Measurements from ENCODE around the gene AGBL3. TPM values are rescaled to one million over a fixed set of nuclear protein-coding genes. Genes with fewer than 3 reads are reported as not detected.

AGBL3 gene
- total RNA-seq, 1 donor from 2014 or later = 8.8 TPM

GRCh38 chr7:135083005-135083404 lies 96.7 kb downstream of the AGBL3 start:
- no peak overlapping the region for H3K27ac Mint-ChIP-seq

GRCh38 chr7:135088566-135088965 lies 102.3 kb downstream of the AGBL3 start:
- no peak overlapping the region for H3K27ac Mint-ChIP-seq
- H3K27me3 Mint-ChIP-seq = no peaks in the 10 kb centered on the region
- no peak for TF ChIP-seq CTCF (IDR thresholded peaks at IDR 0.05; ENCODE audit: unreplicated experiment)
- peaks cover 6% of the 10 kb centered on the region for H3K36me3 Mint-ChIP-seq (ENCODE audit: insufficient read depth)
- H3K9me3 Mint-ChIP-seq (ENCODE audit: low read depth) = peaks cover 29% of the 10 kb centered on the region
- DNase-seq (ENCODE audit: low spot score, unreplicated experiment) = no peak
- H3K4me1 Mint-ChIP-seq (ENCODE audit: low read depth) = no peaks in the 10 kb centered on the region
- H3K4me3 Mint-ChIP-seq (ENCODE audit: low read depth) = no peak overlapping the region

More at GRCh38 chr7:135083005-135083404, 96.7 kb downstream of the AGBL3 start:
- no peaks in the 10 kb centered on the region for H3K27me3 Mint-ChIP-seq
- no peak for TF ChIP-seq CTCF (IDR thresholded peaks at IDR 0.05; ENCODE audit: unreplicated experiment)
- no peak for DNase-seq (ENCODE audit: low spot score, unreplicated experiment)
- H3K9me3 Mint-ChIP-seq (ENCODE audit: low read depth) = peaks cover 16% of the 10 kb centered on the region
- H3K4me1 Mint-ChIP-seq (ENCODE audit: low read depth) = no peaks in the 10 kb centered on the region
- no peak overlapping the region for H3K4me3 Mint-ChIP-seq (ENCODE audit: low read depth)
- H3K36me3 Mint-ChIP-seq (ENCODE audit: insufficient read depth) = peaks cover 2% of the 10 kb centered on the region

- H3K36me3 Mint-ChIP-seq (ENCODE audit: insufficient read depth) = peaks cover 5% of the 10 kb centered on the region
- no peaks in the 10 kb centered on the region for H3K27me3 Mint-ChIP-seq
- peaks cover 29% of the 10 kb centered on the region for H3K9me3 Mint-ChIP-seq (ENCODE audit: low read depth)
- H3K4me1 Mint-ChIP-seq (ENCODE audit: low read depth) = peaks cover 15% of the 10 kb centered on the region
- TF ChIP-seq CTCF (IDR thresholded peaks at IDR 0.05; ENCODE audit: unreplicated experiment) = no peak
- H3K4me3 Mint-ChIP-seq (ENCODE audit: low read depth) = no peak overlapping the region
- no peak overlapping the region for H3K27ac Mint-ChIP-seq
- no peak for DNase-seq (ENCODE audit: low spot score, unreplicated experiment)
Observed at GRCh38 chr7:135091717-135092116, 105.4 kb downstream of the AGBL3 start.

GRCh38 chr7:135094472-135095237 lies 108.3 kb downstream of the AGBL3 start:
- Mint-ChIP-seq H3K27me3 (no peaks in the 10 kb centered on the region), H3K36me3 (ENCODE audit: insufficient read depth) (peaks cover 1% of the 10 kb centered on the region), H3K4me3 (ENCODE audit: low read depth) (no peak overlapping the region), H3K9me3 (ENCODE audit: low read depth) (peaks cover 7% of the 10 kb centered on the region), H3K4me1 (ENCODE audit: low read depth) (peaks cover 16% of the 10 kb centered on the region), H3K27ac (peak overlapping the region; percentile 62)
- no peak for DNase-seq (ENCODE audit: low spot score, unreplicated experiment)
- TF ChIP-seq CTCF (IDR thresholded peaks at IDR 0.05; ENCODE audit: unreplicated experiment) = no peak

- Mint-ChIP-seq H3K9me3 (ENCODE audit: low read depth) (peaks cover 7% of the 10 kb centered on the region), H3K27me3 (no peaks in the 10 kb centered on the region), H3K4me1 (ENCODE audit: low read depth) (peaks cover 16% of the 10 kb centered on the region), H3K36me3 (ENCODE audit: insufficient read depth) (peaks cover 1% of the 10 kb centered on the region), H3K4me3 (ENCODE audit: low read depth) (no peak overlapping the region), H3K27ac (peak overlapping the region; percentile 18)
- TF ChIP-seq CTCF (IDR thresholded peaks at IDR 0.05; ENCODE audit: unreplicated experiment) = no peak
- no peak for DNase-seq (ENCODE audit: low spot score, unreplicated experiment)
Observed at GRCh38 chr7:135095450-135095849, 109.1 kb downstream of the AGBL3 start.
